Cerebellar cortex (tissue), 1 donor: Measurements from ENCODE around the gene MFN1.
A peak's percentile ranks its signal among the peaks of the same experiment; 100 is the strongest.

Source experiments
- DNase-seq: peaks from one replicate; pipeline ENCODE4 v3.0.0-alpha.2; 2015; ENCODE audit warnings: low spot score

The MFN1 gene

DNA sequence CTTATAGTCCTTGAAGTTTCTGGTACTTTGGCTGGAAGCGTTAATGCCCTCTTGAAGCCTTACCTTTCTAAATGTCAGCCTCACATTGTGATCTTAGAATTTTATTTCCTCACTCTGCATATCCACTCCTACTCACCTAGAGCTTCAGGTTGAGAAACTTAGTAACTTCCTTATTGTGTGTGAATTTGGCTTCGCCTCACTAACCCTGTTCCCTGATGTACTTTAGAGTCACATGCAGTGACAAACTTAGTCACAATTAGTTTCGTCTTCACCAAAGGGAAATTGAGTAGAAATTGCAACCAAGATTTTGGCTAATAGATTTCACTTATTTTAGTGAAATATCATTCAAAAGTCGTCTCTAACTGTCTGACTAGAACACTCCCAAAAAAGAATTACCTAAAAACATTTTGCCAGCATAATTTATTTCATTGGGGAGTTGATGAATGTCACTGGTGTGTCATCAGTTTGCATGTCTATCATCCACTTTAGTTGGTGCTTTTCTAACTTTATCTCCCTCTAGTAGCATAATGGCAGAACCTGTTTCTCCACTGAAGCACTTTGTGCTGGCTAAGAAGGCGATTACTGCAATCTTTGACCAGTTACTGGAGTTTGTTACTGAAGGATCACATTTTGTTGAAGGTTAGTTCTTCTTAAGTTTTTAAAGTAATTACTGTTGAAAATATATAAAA lies 960 bp downstream of the MFN1 start:
- no peak for DNase-seq

- no peak for DNase-seq
Observed at GRCh38 chr3:179355996-179356395, 8.5 kb downstream of the MFN1 start.

DNA sequence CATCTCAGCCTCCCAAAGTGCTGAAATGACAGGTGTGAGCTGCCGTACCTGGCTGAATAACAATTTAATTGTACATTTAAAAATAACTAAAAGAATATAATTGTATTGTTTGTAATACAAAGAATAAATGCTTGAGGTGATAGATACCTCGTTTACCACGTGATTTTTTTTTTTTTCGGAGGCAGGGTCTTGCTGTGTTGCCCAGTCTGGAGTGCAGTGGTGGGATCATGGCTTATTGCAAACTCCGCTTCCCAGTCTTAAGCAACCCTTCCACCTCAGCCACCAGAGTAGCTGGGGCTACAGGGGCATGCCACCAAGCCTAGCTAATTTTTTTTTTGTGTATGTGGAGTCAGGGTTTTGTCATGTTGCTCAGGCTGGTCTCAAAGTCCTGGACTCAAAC lies 15.8 kb downstream of the MFN1 start:
- DNase-seq: no peak

DNA sequence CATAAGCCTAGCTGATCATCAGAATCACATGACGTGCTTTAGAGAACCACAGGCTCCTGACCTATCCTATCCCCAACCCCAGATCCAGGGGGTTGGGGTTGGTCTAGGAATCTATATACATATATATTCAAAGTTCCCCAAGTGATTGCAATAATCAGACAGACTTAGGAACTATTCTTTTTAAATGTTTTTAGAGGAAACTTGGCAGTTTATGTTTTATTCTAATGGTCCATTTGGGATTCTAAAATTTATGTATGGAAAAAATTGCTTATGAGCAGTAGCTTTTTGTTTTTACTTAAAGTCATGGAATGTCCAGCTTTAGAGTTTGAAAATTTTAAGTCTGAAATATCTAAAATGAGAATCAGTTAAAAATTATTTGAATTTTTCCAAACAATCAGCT lies 22.1 kb downstream of the MFN1 start:
- no peak for DNase-seq

DNA sequence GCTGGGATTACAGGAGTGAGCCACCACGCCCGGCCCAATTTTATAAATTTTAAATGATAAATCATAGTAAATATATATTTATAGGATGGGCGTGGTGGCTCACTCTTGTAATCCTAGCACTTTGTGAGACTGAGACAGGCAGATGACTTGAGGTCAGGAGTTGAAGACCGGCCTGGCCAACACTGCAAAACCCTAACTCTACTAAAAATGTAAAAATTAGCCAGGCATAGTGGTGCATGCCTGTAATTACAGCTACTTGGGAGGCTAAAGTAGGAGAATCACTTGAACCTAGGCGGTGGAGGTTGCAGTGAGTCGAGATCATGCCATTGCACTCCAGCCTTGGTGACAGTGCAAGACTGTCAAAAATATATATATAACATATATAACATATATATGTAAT lies 26.4 kb downstream of the MFN1 start:
- no peak for DNase-seq

GRCh38 chr3:179375091-179375999 lies 27.8 kb downstream of the MFN1 start:
- DNase-seq: no peak

DNA sequence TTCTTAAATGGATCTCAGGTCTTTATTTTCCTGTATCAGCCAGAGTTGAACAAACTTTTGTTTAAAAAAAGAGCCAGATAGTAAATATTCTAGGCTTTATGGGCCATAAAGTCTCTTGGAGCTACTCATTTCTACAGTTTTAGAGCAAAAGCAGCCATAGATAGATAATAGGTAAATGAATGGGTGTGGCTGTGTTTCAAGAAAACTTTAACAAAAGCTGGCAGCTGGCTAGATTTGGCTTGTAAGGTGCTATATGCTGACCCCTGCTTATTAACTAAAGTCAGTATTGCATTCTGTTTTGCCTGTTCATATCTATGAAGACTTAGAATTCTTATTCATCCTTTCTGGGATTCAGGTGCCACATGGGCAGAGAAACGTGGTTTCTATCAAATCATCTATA lies 29.0 kb downstream of the MFN1 start:
- no peak for DNase-seq

DNA sequence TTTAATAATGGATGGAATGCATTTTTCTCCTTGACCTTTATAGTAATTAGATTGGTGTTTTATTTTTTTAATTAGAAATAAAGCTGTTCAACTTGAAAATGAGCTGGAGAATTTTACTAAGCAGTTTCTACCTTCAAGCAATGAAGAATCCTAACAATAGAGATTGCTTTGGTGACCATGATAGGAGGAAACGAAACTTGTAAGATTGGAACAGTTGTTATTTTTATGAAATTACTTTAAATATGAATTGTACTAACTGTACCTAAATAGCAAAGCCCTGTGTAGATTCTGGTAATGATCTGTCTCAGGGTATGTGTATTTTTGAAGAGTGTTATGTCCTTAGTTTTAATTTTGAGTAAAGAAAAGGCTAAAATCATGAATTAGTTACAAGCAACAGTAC lies 44.4 kb downstream of the MFN1 start:
- DNase-seq: no peak

DNA sequence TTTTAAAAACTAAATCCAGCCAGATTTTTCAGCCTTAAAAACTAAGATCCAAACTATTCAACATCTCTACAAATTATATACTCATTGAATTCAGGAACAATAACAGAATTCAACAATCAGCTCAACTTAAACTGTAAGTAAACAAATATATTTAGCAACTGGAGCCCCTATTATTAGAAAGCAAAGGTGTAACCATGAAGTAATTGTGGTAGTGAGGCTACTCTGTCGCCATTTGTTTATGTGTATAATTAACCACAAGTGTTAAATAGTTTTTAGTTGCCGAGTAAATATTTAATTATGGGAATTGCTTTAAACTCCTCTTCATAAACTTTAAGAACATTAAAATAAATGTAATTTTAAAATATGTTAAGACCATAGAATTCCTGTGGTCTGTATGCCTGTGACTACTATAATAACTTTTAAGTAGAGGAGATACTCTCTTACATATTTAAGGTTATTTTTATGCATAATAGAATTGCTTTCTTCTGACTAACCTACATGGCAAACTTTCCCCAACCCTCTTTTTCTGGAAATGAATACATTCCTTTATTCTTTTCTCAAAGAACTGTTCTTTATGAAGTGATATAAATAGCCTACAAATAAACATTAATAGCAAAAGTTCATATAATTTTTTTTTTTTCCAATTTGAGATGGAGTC lies 51.2 kb downstream of the MFN1 start:
- DNase-seq: no peak

DNA sequence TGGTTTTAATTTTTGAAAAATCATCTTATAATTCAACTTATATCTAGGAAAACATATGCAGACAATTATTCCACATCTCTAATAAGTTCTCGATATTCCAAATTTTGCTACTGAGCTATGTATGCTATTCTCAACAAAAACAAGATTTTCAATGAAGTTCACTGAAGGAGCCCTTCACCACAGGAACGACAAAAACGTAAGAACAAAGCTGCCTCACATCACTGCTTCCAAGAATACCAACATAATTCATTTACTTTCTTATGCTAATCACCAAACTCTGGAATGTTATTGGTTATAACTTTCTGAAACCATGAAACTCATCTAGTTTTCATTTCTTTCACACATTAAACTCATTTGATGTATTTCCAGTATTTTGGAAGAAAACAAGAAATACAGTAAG lies 54.1 kb downstream of the MFN1 start:
- no peak for DNase-seq

DNA sequence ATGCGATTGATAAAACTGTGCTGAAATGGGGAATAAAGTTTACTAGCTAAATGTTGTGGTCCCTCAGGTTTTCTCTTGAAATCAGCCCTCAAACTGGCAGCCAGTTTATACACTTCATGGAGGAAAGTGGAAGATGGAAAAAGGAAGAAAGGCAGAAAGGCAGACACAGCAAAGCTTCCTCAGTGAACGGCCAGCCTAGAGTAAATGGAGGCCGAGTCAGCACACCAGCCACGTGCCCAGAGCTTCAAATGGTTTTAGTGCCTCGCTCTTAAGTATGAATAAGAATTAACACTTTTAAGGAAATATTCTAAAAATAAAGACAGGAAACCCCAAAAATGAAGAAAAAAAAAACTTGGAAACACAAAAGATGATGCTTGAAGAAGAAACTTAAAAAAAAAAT lies 55.5 kb downstream of the MFN1 start:
- DNase-seq: no peak

DNA sequence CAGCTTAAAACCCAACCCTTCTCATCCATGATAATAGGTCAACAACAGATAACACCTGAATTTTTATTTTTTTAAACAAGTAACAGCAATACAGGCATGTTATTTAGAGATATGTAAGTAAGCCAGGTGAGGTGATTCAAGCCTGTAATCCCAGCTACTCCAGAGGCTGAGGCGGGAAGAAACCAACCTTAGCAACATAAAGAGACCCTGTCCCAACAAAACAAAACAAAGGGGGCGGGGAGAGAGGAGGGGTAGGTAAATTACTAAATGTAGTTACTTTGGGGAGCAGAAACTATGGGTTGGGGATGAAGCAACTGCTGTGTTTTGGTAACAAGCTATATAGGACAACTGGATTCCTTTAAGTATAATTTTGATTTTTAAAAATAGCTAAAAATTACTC lies 56.8 kb downstream of the MFN1 start:
- DNase-seq: no peak

DNA sequence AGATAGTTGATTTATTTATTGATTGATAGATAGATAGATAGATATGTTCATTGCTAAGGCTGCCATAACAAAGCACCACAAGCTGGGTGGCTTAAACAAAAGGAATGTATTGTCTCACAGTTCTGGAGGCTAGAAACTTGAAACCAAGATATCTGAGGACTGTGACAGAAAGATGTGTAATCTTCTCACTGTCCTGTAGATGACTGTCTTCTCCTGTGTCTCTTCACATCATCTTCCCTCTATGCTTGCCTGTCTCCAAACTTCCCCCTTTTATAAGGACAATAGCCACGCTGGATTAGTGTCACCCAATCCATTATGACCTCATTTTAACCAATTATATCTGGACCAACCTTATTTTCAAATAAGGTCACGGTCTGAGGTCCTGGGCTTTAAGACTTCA lies 62.8 kb downstream of the MFN1 start:
- no peak for DNase-seq

DNA sequence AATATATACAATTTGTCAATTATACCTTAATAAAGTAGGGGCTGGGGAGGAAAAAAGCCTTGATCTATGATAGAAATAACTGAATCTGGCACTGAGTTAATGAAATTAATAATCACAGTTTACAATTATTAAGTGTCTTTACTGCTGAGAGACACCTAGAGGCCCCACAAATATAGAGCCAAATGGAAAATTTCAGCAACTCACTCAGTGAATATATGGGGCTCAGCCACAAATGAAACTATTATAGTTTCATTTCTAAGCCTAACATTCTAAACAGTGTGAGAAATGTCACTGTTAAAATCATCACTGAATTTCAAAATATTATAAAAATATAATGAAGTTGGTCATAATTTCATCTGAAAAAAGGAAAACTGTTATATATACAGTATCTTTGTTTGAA lies 63.5 kb downstream of the MFN1 start:
- DNase-seq: no peak

- DNase-seq: no peak
Observed at GRCh38 chr3:179414804-179415203, 67.3 kb downstream of the MFN1 start.

DNA sequence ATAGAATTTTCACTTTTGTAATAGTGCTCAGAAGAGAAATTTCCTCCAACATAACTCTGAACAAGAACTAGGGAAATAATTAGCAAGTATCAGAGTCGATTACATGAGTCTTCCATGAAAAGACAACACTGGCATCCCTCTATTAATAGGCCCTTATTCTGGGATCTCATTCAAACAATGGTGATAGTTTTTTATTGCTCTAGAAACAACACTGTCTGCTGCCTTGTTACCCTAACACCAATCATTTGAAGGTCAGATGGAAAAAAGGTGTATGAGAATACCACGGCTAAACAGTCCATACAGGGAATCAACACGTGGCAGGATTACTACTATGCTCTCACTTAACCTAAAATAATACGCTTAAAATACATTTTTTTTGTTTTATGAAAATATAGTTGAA lies 67.9 kb downstream of the MFN1 start:
- no peak for DNase-seq

DNA sequence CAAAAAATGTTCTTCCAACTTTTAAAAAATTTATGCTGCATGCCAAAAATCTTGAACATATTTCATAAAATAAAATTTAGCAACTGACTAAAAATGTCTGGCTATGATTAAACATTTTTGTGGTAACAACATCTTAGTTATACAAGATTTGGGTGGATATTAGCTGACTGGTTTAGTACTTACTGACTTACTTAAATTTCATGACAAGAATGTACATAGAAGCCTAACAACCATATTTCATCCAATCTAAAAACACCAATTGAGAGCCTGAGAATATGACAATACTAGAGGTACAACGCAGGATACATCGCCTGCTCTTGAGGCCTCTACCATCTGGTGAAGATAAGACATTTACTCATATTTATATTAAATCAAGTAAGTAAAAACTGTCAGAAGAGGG lies 69.2 kb downstream of the MFN1 start:
- no peak for DNase-seq

GRCh38 chr3:179418610-179419009 lies 71.1 kb downstream of the MFN1 start:
- no peak for DNase-seq

DNA sequence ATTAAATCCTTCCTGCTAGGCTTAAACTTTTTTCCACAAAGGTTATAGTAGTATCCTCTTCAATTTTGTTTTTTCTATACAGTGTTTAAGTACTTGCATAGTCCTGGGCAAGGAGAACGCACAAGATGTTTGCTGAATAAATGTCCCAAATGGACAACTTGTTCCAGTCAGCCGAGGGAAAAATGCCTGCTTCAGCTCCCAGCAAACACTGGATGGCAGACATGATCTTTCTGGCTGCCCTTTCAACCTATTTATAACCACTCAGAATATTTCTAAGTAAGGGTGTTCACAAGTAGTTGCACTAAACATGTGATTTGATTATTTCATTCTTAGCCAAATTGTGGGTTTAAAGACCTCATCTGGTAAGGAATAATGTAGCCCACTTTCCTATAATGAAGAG lies 74.0 kb downstream of the MFN1 start:
- DNase-seq: peak; percentile 19

DNA sequence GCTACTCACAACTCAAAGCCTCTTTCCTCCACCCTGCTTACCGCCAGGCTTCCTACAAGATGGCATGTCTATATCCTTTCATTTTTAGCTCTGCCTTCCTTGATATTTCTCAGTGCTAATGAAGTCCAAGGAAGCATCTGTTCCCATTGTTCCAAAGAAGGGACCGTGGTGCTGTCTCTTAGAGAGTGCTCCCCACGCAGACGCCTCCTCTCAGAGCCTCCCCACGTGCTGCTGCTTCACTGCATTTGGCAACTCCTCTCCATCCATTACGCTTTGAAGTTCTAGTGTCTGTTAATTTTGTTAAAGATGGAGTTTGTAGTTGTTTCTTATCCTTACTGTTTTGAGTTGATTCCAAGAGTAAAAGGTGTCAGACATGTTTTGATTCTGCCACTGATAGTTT lies 77.6 kb downstream of the MFN1 start:
- DNase-seq: no peak

DNA sequence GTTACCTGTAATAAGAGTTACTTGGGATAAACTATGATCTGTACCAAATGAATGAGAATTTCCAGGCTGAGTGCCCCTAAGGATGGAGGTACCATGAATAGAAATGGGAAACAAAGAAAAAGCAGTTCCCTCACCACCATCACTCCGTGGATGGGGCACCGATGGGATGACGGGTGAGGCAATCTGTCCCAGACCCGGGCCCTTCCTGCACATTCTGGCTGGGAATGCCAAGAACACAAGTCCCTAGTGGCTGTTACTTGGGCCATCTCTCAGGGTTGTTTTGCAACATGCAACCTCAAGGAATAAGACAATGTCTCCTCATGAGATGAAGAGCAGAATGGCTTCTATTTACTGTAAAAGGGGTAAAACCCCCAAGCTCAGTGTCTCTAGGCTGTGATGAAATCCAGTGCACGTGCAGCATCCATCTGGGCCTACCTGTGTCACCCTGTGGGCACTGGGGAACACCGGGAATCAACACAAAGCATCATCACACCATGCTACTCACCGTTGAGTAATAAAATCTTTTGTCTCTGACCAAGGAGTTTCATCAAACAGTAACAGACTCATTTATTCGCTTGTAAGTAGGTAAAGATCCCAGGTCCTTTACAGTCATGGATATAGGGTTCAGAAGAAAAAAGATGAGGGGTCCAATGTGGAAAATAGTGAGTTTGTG lies 81.5 kb downstream of the MFN1 start:
- no peak for DNase-seq

DNA sequence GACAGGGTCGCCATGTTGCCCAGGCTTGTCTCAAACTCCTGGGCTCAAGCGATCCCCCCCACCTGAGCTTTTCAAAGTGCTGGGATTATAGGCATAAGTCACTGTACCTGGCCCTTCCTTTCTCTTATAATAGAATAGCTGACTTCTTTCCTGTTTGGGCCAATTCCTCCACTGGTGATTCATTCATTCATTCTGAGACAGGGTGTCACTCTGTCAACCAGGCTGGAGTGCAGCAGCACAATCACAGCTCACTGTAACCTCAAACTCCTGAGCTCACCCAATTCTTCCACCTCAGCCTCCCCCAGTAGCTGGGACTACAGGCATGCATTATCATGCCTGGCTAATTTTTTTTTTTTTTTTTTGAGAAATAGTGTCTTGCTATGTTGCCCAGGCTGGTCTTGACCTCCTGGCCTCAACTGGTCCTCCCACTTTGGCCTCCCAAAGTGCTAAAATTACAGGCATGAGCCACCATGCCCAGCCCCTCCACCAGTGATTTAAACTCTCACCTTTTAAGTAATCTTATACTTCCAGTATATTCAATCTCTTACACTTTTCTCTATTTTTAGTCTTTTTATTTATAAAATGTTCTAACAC lies 82.9 kb downstream of the MFN1 start:
- no peak for DNase-seq
